Esophagus (tissue), 2 donors: Measurements from ENCODE around the gene TMEM30A. TPM values are rescaled to one million over a fixed set of nuclear protein-coding genes. Genes with fewer than 3 reads are reported as not detected.
A peak's percentile ranks its signal among the peaks of the same experiment; 100 is the strongest.

ENCODE experiments used
- H3K27ac ChIP-seq, 2 donors: one replicate each; pipeline ENCODE4 v1.5.1; 2013; ENCODE audit warnings: low read depth in 2 of 2, mild to moderate bottlenecking in 2 of 2, inconsistent platforms in 1 of 2, low read length in 1 of 2, moderate library complexity in 1 of 2
- H3K27me3 ChIP-seq, 2 donors: one replicate each; pipeline ENCODE4 v1.6.1; 2013; ENCODE audit warnings: low read length in 2 of 2, control low read depth in 1 of 2, mild to moderate bottlenecking in 1 of 2; ENCODE audit not compliant: insufficient read depth in 2 of 2, control insufficient read depth in 1 of 2
- H3K36me3 ChIP-seq, 2 donors: one replicate each; pipeline ENCODE4 v1.6.1; 2013; ENCODE audit warnings: low read length in 1 of 2; ENCODE audit not compliant: control insufficient read depth in 2 of 2, insufficient read depth in 2 of 2
- H3K4me1 ChIP-seq, 2 donors: one replicate each; pipeline ENCODE4 v1.6.1; 2013; ENCODE audit warnings: low read length in 1 of 2; ENCODE audit not compliant: control insufficient read depth in 2 of 2, insufficient read depth in 2 of 2
- H3K4me3 ChIP-seq, 2 donors: one replicate each; pipeline ENCODE4 v1.5.1; 2013; ENCODE audit warnings: low read length in 2 of 2, mild to moderate bottlenecking in 2 of 2, low read depth in 1 of 2, moderate library complexity in 1 of 2
- H3K9me3 ChIP-seq, 2 donors: one replicate each; pipeline ENCODE4 v1.6.1; 2013; ENCODE audit warnings: mild to moderate bottlenecking in 2 of 2, low read depth in 1 of 2, low read length in 1 of 2, moderate library complexity in 1 of 2; ENCODE audit not compliant: control insufficient read depth in 2 of 2, insufficient read depth in 1 of 2
- WGBS, 2 donors: extraction: QIAGEN DNeasy Blood & Tissue Kit; methylation state at CpG; one replicate each; pipeline ENCODE4 v1.1.7; 2013; 5-methylcytosine and 5-hydroxymethylcytosine counted together
- polyA plus RNA-seq, 2 donors: library from polyadenylated mRNA; stranded (reverse); fragments of 200-250 nt; gene quantifications; one replicate each; pipeline ENCODE4 v1.2.3, GENCODE V29; 2013
- donor health status: healthy with polysubstance abuse.
- donor health status: Bipolar disorder and iron deficiency.

TMEM30A gene
- polyA plus RNA-seq, 2 donors = 27.4 to 32.9 TPM

- Histone ChIP-seq H3K4me1 (peaks cover 6 to 10% of the 10 kb centered on the region in 2 donors), H3K4me3 (peak overlapping the region; percentile 61 to 64), H3K36me3 (no peaks in the 10 kb centered on the region)
Measured at GRCh38 chr6:75204217-75204958, 80.2 kb downstream of the TMEM30A start.

GRCh38 chr6:75203721-75204120, 80.9 kb downstream of the TMEM30A start:
- peaks cover 6 to 10% of the 10 kb centered on the region in 2 donors for H3K4me1 ChIP-seq
- H3K9me3 ChIP-seq = no peaks in the 10 kb centered on the region
- WGBS, 2 donors = 15 to 22% methylated on average over 5 of the region's 5 CpGs
- H3K27me3 ChIP-seq = peaks cover 0 to 15% of the 10 kb centered on the region in 2 donors
- peak overlapping the region; percentile 42 to 49 for H3K27ac ChIP-seq
- no peaks in the 10 kb centered on the region for H3K36me3 ChIP-seq
- no peak overlapping the region for H3K4me3 ChIP-seq

More at GRCh38 chr6:75204217-75204958, 80.2 kb downstream of the TMEM30A start:
- no peaks in the 10 kb centered on the region for H3K9me3 ChIP-seq
- H3K27me3 ChIP-seq = peaks cover 0 to 15% of the 10 kb centered on the region in 2 donors
- 2 to 3% methylated on average over 35 of the region's 35 CpGs for WGBS, 2 donors
- peak overlapping the region; percentile 82 to 87 for H3K27ac ChIP-seq

Other genes with a start within 250 kb of the TMEM30A start
- 10 to 100 TPM in 1 of 2 donors, 1 to 10 TPM in 1; 9.5 to 18.2 TPM for gene COL12A1, start 78.7 kb downstream of the TMEM30A start, polyA plus RNA-seq
- gene COX7A2, start 41.0 kb downstream of the TMEM30A start, polyA plus RNA-seq = 100 to 1,000 TPM; 393 to 531 TPM
- gene FILIP1, start 209.0 kb upstream of the TMEM30A start, polyA plus RNA-seq = 1 to 10 TPM in 1 of 2 donors, under 1 TPM in 1; 0.84 to 1.6 TPM